Testis (tissue), 2 donors: ENCODE measurements around the gene BPIFB4.

Source experiments
- CTCF ChIP-seq, 3 experiments: fragments of 450-650 bp in 2 of 3; fragments of 200-600 bp in 1 of 3; sonication (generic) in 1 of 3; IDR thresholded peaks; one replicate each; pipeline ENCODE4 v1.5.1; 2016 to 2019; ENCODE audit warnings: antibody characterized with exemption in 3 of 3, mild to moderate bottlenecking in 2 of 3, moderate library complexity in 1 of 3
- POLR2A ChIP-seq: fragments of 450-650 bp; IDR thresholded peaks from one replicate; pipeline ENCODE4 v1.6.1; 2017; ENCODE audit warnings: antibody characterized with exemption, mild to moderate bottlenecking, moderate library complexity

- TF ChIP-seq CTCF (IDR thresholded peaks at IDR 0.05) (no peak), POLR2A (no peak)
These were observed 35.7 kb upstream of the BPIFB4 start for GRCh38 chr20:33043731-33044181.
